ACC112 (cell line): ENCODE results near the gene C3orf18.

ENCODE experiments used
- H2AFZ ChIP-seq: fragments of 200-600 bp; sonication (generic); one replicate; pipeline ENCODE4 v1.6.0; 2017; ENCODE audit warnings: antibody characterized with exemption, low read length; ENCODE audit not compliant: unreplicated experiment
- H3K27ac ChIP-seq: fragments of 200-600 bp; sonication (generic); 2 replicates; pipeline ENCODE4 v1.5.1; 2014; ENCODE audit warnings: low read depth, mild to moderate bottlenecking, antibody characterized with exemption, low read length, moderate library complexity
- H3K27me3 ChIP-seq: fragments of 200-600 bp; sonication (generic); 2 replicates; pipeline ENCODE4 v1.6.1; 2014; ENCODE audit warnings: mild to moderate bottlenecking, antibody characterized with exemption, low read length, moderate library complexity, mixed read lengths; ENCODE audit not compliant: insufficient read depth
- H3K36me3 ChIP-seq: fragments of 200-600 bp; sonication (generic); 2 replicates; pipeline ENCODE4 v1.6.1; 2016; ENCODE audit warnings: mild to moderate bottlenecking, antibody characterized with exemption, low read length, moderate library complexity, mixed read lengths; ENCODE audit not compliant: insufficient read depth
- H3K4me1 ChIP-seq: fragments of 200-600 bp; sonication (generic); one replicate; pipeline ENCODE4 v1.6.1; 2016; ENCODE audit warnings: low read length, mixed read lengths; ENCODE audit not compliant: insufficient read depth, unreplicated experiment, control insufficient read depth
- H3K4me3 ChIP-seq: fragments of 200-600 bp; sonication (generic); 2 replicates; pipeline ENCODE4 v1.5.1; 2014; ENCODE audit warnings: mild to moderate bottlenecking, low read depth, low read length
- H3K79me2 ChIP-seq: fragments of 200-600 bp; sonication (generic); one replicate; pipeline ENCODE4 v1.6.0; 2016; ENCODE audit warnings: low read length; ENCODE audit not compliant: control insufficient read depth, unreplicated experiment, insufficient read depth

C3orf18 gene

GRCh38 chr3:50609763-50610085, 42.2 kb upstream of the C3orf18 start:
- Histone ChIP-seq H3K4me3 (no peak overlapping the region), H2AFZ (no peak overlapping the region), H3K27ac (no peak overlapping the region), H3K36me3 (no peaks in the 10 kb centered on the region), H3K79me2 (peaks cover 2% of the 10 kb centered on the region), H3K4me1 (peaks cover 7% of the 10 kb centered on the region), H3K27me3 (no peaks in the 10 kb centered on the region)

- Histone ChIP-seq H2AFZ (no peak overlapping the region), H3K4me3 (no peak overlapping the region), H3K27me3 (no peaks in the 10 kb centered on the region), H3K79me2 (peaks cover 2% of the 10 kb centered on the region), H3K36me3 (no peaks in the 10 kb centered on the region), H3K27ac (no peak overlapping the region), H3K4me1 (peaks cover 7% of the 10 kb centered on the region)
Measured at GRCh38 chr3:50609071-50609762, 41.7 kb upstream of the C3orf18 start.

DNA sequence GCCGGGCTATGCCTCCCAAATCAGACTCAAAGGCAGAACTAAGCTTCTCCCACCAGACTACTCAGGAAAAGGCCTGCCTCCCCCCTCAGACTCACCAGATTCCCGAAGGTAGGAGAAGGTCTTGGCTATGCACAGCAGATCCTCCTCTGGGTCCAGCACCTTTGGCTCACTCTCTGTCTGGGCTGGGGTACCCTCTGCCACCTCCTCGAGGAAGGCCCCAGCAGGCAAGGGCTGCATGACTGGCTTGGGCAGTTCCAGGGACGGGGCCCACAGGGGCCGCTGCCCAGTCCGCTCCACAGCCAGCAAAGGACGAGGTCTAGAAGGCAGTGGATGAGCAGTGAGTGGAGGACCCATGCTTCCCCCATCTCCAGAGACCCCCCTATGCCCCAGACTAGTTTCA, 40.7 kb upstream of the C3orf18 start:
- no peak overlapping the region for H2AFZ ChIP-seq
- H3K27me3 ChIP-seq = no peaks in the 10 kb centered on the region
- H3K36me3 ChIP-seq = no peaks in the 10 kb centered on the region
- no peak overlapping the region for H3K4me3 ChIP-seq
- H3K27ac ChIP-seq = no peak overlapping the region
- peaks cover 2% of the 10 kb centered on the region for H3K79me2 ChIP-seq
- H3K4me1 ChIP-seq = peaks cover 7% of the 10 kb centered on the region

DNA sequence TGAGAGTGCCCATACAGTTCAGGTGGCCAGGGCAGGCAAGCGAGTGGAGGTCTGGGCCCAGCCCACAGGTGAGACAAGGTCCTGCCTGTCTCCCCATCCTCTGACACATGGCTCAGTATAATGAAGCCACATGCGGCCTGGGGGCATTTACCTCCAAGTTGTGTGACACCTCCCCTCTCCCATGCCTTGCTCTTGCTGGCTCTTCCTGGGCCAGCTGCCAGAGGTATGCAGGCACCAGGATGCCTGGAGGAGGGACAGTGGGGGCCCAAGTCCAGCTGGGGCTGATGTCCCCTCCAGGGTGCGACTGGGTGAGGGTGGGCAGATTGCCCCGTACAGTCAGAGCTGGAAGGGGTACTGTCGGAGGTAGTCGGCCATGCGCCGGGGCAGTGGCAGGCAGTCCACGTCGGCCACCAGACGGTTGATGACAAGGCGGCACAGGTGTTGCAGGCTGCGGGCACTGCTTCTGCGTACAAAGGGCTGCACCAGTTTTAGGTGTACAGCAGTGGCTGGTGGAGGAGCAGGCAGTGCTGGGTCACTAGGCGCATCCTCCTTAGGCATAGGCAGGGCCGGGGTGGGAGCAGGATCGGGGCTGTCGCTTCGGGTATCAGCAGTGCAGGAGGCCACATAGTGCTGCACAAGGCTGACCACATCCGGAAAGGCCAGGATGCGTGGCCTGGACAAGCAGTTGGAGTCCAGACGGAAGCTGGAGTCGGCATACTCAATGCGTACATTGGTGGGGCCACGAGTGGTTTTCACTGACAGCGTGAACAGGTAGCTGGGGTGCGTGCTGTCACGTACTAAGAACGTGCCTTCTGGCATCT, 39.9 kb upstream of the C3orf18 start:
- Histone ChIP-seq H3K27me3 (no peaks in the 10 kb centered on the region), H3K4me1 (peaks cover 8% of the 10 kb centered on the region), H3K27ac (no peak overlapping the region), H2AFZ (no peak overlapping the region), H3K36me3 (no peaks in the 10 kb centered on the region), H3K4me3 (no peak overlapping the region), H3K79me2 (peaks cover 2% of the 10 kb centered on the region)

DNA sequence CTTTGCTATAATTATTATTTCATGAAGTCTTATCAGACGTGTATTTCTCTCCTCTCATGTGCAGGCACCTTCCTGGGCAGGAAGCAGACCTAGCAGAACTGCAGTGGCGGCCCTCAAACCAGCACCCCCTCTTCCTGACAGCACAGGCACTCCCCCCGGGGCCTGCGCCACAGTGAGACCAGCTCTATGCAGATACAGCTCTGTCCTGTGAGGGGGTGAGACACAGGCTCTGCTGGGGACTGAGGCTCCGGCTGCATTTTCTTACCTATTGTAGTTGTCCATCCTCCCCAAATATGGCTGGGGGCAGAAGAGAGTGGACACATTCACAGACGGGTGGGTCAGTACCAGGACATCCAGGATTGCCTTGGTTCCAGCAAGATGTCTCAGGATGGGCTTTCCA, 39.0 kb upstream of the C3orf18 start:
- Histone ChIP-seq H3K36me3 (no peaks in the 10 kb centered on the region), H3K27me3 (no peaks in the 10 kb centered on the region), H2AFZ (no peak overlapping the region), H3K4me1 (peaks cover 16% of the 10 kb centered on the region), H3K27ac (no peak overlapping the region), H3K79me2 (peaks cover 2% of the 10 kb centered on the region), H3K4me3 (no peak overlapping the region)

DNA sequence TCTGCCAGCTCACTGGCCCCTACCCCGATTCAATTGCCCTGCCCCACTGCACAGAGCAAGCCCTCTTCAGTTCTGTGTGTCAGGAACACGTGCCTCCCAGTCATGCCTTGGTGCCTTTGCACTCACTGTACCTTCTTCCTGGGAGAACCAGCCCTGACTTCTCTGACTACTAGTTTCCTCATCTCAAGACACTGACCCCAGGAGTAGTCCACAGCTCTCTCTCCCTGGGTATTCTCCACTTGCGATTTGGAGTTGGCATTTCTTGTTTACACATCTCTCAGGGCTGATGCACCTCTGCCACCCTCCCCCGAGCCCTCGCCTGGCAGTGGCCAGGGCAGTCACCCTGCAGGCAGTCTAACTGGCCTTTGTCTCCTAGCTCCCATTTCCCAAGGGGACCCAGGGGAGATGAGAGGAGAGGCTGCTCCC, 38.4 kb upstream of the C3orf18 start:
- H3K27ac ChIP-seq = no peak overlapping the region
- no peaks in the 10 kb centered on the region for H3K36me3 ChIP-seq
- H3K4me3 ChIP-seq = no peak overlapping the region

GRCh38 chr3:50604628-50605588, 37.4 kb upstream of the C3orf18 start:
- H3K79me2 ChIP-seq = no peaks in the 10 kb centered on the region
- H2AFZ ChIP-seq = no peak overlapping the region
- no peaks in the 10 kb centered on the region for H3K27me3 ChIP-seq
- no peak overlapping the region for H3K27ac ChIP-seq
- no peak overlapping the region for H3K4me3 ChIP-seq
- H3K36me3 ChIP-seq = no peaks in the 10 kb centered on the region
- peaks cover 25% of the 10 kb centered on the region for H3K4me1 ChIP-seq

More for the DNA sequence above, 38.4 kb upstream of the C3orf18 start:
- H3K4me1 ChIP-seq = peaks cover 21% of the 10 kb centered on the region
- H3K27me3 ChIP-seq = no peaks in the 10 kb centered on the region
- peaks cover 2% of the 10 kb centered on the region for H3K79me2 ChIP-seq
- H2AFZ ChIP-seq = no peak overlapping the region

DNA sequence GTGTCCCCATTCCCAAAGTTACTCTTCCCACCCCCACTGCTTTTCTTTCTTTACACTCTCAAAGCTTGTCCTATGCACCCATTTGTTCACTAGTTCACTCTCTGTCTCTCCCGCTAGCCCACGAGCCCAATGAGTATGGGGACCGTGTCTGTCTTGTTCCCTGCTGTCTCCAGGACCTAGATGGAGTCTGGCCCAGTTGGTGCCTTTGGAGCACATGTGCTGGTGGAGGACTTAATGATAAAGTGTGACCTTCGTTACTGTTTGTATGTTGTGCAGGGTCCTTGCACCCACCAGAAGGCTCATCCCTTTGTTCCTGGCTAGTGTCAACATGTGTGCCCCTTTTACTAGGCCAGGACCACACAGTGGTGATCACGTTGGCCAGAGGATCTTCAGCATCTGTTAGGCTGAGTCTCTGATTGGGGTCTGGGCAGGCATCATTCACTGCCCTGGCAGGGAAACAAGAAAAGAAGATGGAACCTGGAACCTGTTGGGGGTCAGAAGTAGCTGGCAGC, 36.6 kb upstream of the C3orf18 start:
- Histone ChIP-seq H3K27me3 (no peaks in the 10 kb centered on the region), H3K27ac (no peak overlapping the region), H3K4me3 (no peak overlapping the region), H2AFZ (no peak overlapping the region), H3K79me2 (no peaks in the 10 kb centered on the region), H3K36me3 (no peaks in the 10 kb centered on the region), H3K4me1 (peaks cover 28% of the 10 kb centered on the region)

- peaks cover 28% of the 10 kb centered on the region for H3K4me1 ChIP-seq
- H3K79me2 ChIP-seq = no peaks in the 10 kb centered on the region
- H3K27ac ChIP-seq = no peak overlapping the region
- H3K4me3 ChIP-seq = no peak overlapping the region
- H2AFZ ChIP-seq = no peak overlapping the region
- no peaks in the 10 kb centered on the region for H3K36me3 ChIP-seq
- H3K27me3 ChIP-seq = no peaks in the 10 kb centered on the region
Measured at GRCh38 chr3:50603261-50604109, 35.9 kb upstream of the C3orf18 start.
